H1 (cell line): Measurements from ENCODE around the gene ZNF532. TPM values are rescaled to one million over a fixed set of nuclear protein-coding genes. Genes with fewer than 3 reads are reported as not detected.

Experiments
- CTCF ChIA-PET: fragments of 300-600 bp; sonication (Branson Sonifier 250); formaldehyde crosslinking; loops from one replicate; lab custom pipeline; 2021; ENCODE audit not compliant: partially characterized antibody; lab: Charles Lee
- POLR2A ChIA-PET: fragments of 300-600 bp; sonication (Branson Sonifier 250); formaldehyde crosslinking; loops from one replicate; lab custom pipeline; 2021; ENCODE audit warnings: inconsistent platforms; ENCODE audit not compliant: partially characterized antibody; lab: Charles Lee
- DNase-seq, 2 experiments: peaks; one replicate each; pipeline versions ENCODE4 v3.0.0 to v3.0.0-alpha.2; 2010 to 2022; ENCODE audit warnings: low spot score in 2 of 2, low read depth in 1 of 2, mixed read lengths in 1 of 2
- FAIRE-seq: peaks from 2 replicates; lab custom pipeline; 2011; peaks lifted over from hg19 to GRCh38; lab: Jason Lieb, UNC
- H2AFZ ChIP-seq: 2 replicates; pipeline ENCODE4 v1.8.1; 2012; ENCODE audit warnings: low read length, inconsistent platforms
- H2AK5ac ChIP-seq: 2 replicates; pipeline ENCODE4 v1.6.1; 2013; ENCODE audit warnings: low read depth, low read length
- H2BK120ac ChIP-seq: replicated peaks from 2 replicates; pipeline ENCODE3; 2013; ENCODE audit warnings: low read depth, low read length, inconsistent platforms
- H2BK12ac ChIP-seq: 2 replicates; pipeline ENCODE4 v1.6.1; 2013; ENCODE audit warnings: low read depth, low read length
- H2BK15ac ChIP-seq: 2 replicates; pipeline ENCODE4 v1.6.1; 2013; ENCODE audit warnings: low read length
- H2BK20ac ChIP-seq: 2 replicates; pipeline ENCODE4 v1.6.1; 2013; ENCODE audit warnings: low read length
- H2BK5ac ChIP-seq: 2 replicates; pipeline ENCODE4 v1.6.1; 2013; ENCODE audit warnings: low read depth, low read length
- H3K14ac ChIP-seq: 2 replicates; pipeline ENCODE4 v1.6.1; 2013; ENCODE audit warnings: inconsistent platforms; ENCODE audit not compliant: insufficient read length
- H3K18ac ChIP-seq: 2 replicates; pipeline ENCODE4 v1.6.1; 2013; ENCODE audit warnings: low read length; ENCODE audit errors: extremely low read depth
- H3K23ac ChIP-seq: 2 replicates; pipeline ENCODE4 v1.6.1; 2013; ENCODE audit warnings: inconsistent platforms; ENCODE audit not compliant: insufficient read length
- H3K23me2 ChIP-seq: 2 replicates; pipeline ENCODE4 v1.6.1; 2013; ENCODE audit warnings: low read depth, low read length
- H3K27ac ChIP-seq: 2 replicates; pipeline ENCODE4 v1.6.1; 2011; ENCODE audit warnings: low read depth, low read length, inconsistent platforms
- H3K27me3 ChIP-seq, 4 experiments: replicated peaks in 1 of 4; 1 replicate in 1 of 4; 2 replicates in 3 of 4; pipeline versions ENCODE4 v1.6.1 to v1.8.1; 2011 to 2013; ENCODE audit warnings: low read length in 3 of 4, mild to moderate bottlenecking in 3 of 4, inconsistent platforms in 2 of 4, mixed read lengths in 2 of 4, moderate library complexity in 1 of 4; ENCODE audit not compliant: control insufficient read depth in 3 of 4, insufficient read depth in 3 of 4; ENCODE audit errors: extremely low read depth in 1 of 4
- H3K36me3 ChIP-seq, 4 experiments: 2 replicates each; pipeline versions ENCODE4 v1.6.1 to v1.8.1; 2011 to 2013; ENCODE audit warnings: mild to moderate bottlenecking in 4 of 4, low read length in 3 of 4, moderate library complexity in 2 of 4, control low read depth in 1 of 4, inconsistent platforms in 1 of 4; ENCODE audit not compliant: insufficient read depth in 4 of 4, control insufficient read depth in 2 of 4
- H3K4ac ChIP-seq: replicated peaks from 2 replicates; pipeline ENCODE3; 2013; ENCODE audit warnings: low read length, low read depth, mixed read lengths, inconsistent platforms; ENCODE audit not compliant: insufficient read length
- H3K4me1 ChIP-seq, 4 experiments: replicated peaks in 1 of 4; 1 replicate in 1 of 4; 2 replicates in 3 of 4; pipeline versions ENCODE4 v1.6.1 to v1.8.1; 2011 to 2013; ENCODE audit warnings: low read length in 3 of 4, inconsistent platforms in 2 of 4, mixed read lengths in 1 of 4; ENCODE audit not compliant: insufficient read depth in 4 of 4, control insufficient read depth in 3 of 4
- H3K4me2 ChIP-seq, 2 experiments: 2 replicates each; pipeline versions ENCODE4 v1.6.1 to v1.8.1; 2011 to 2013; ENCODE audit warnings: low read depth in 2 of 2, low read length in 2 of 2, control low read depth in 1 of 2, inconsistent platforms in 1 of 2, mild to moderate bottlenecking in 1 of 2; ENCODE audit not compliant: insufficient read depth in 1 of 2
- H3K4me3 ChIP-seq, 4 experiments: fragments of 200-600, 300-600 bp in 1 of 4; sonication (generic), shearing (Covaris generic), sonication (Bioruptor Twin) in 1 of 4; 2 replicates each; pipeline versions ENCODE4 v1.5.1 to v1.8.1; 2011 to 2016; ENCODE audit warnings: low read length in 4 of 4, low read depth in 3 of 4, control low read depth in 2 of 4, inconsistent platforms in 2 of 4, mild to moderate bottlenecking in 2 of 4, mixed read lengths in 1 of 4, moderate library complexity in 1 of 4; ENCODE audit not compliant: insufficient read depth in 2 of 4; ENCODE audit errors: extremely low read depth in 1 of 4
- H3K56ac ChIP-seq: replicated peaks from 2 replicates; pipeline ENCODE3; 2013; ENCODE audit warnings: low read depth, mild to moderate bottlenecking, mixed read lengths, low read length, inconsistent platforms; ENCODE audit not compliant: insufficient read length
- H3K79me1 ChIP-seq: 2 replicates; pipeline ENCODE4 v1.6.1; 2013; ENCODE audit warnings: low read depth, low read length, control low read depth
- H3K79me2 ChIP-seq, 2 experiments: 2 replicates each; pipeline versions ENCODE4 v1.6.1 to v1.8.1; 2012 to 2013; ENCODE audit warnings: low read length in 2 of 2, mild to moderate bottlenecking in 2 of 2, inconsistent platforms in 1 of 2; ENCODE audit not compliant: insufficient read depth in 2 of 2, control insufficient read depth in 1 of 2
- H3K9ac ChIP-seq, 4 experiments: replicated peaks in 1 of 4; 1 replicate in 1 of 4; 2 replicates in 3 of 4; pipeline versions ENCODE4 v1.6.1 to v1.8.1; 2011 to 2013; ENCODE audit warnings: low read depth in 3 of 4, low read length in 3 of 4, control low read depth in 2 of 4, mild to moderate bottlenecking in 2 of 4, moderate library complexity in 2 of 4, inconsistent platforms in 1 of 4; ENCODE audit errors: extremely low read depth in 1 of 4
- H3K9me3 ChIP-seq, 2 experiments: 2 replicates each; pipeline versions ENCODE4 v1.6.1 to v1.8.1; 2012 to 2013; ENCODE audit warnings: mild to moderate bottlenecking in 2 of 2, moderate library complexity in 2 of 2, control low read depth in 1 of 2, inconsistent platforms in 1 of 2, low read depth in 1 of 2, low read length in 1 of 2, mixed read lengths in 1 of 2; ENCODE audit not compliant: insufficient read depth in 2 of 2
- H4K20me1 ChIP-seq, 2 experiments: replicated peaks in 1 of 2; 2 replicates each; pipeline versions ENCODE3 to v1.8.1; 2011 to 2013; ENCODE audit warnings: inconsistent platforms in 2 of 2, low read length in 2 of 2, mild to moderate bottlenecking in 1 of 2; ENCODE audit not compliant: insufficient read depth in 2 of 2, control insufficient read depth in 1 of 2
- H4K5ac ChIP-seq: 2 replicates; pipeline ENCODE4 v1.6.1; 2013; ENCODE audit warnings: low read length, low read depth, mixed read lengths, inconsistent platforms; ENCODE audit not compliant: insufficient read length
- H4K8ac ChIP-seq: 2 replicates; pipeline ENCODE4 v1.8.0; 2013; ENCODE audit warnings: mild to moderate bottlenecking, moderate library complexity, low read length, inconsistent platforms; ENCODE audit not compliant: insufficient read depth; ENCODE audit errors: extremely low read depth
- H4K91ac ChIP-seq: replicated peaks from 2 replicates; pipeline ENCODE3; 2013; ENCODE audit warnings: low read length, mixed read lengths, inconsistent platforms; ENCODE audit not compliant: insufficient read length
- BACH1 ChIP-seq: IDR thresholded peaks from 2 replicates; pipeline ENCODE4 v1.6.1; 2012; ENCODE audit warnings: low read length, improper control_type of control experiment
- CEBPB ChIP-seq: IDR thresholded peaks from 2 replicates; pipeline ENCODE4 v1.6.1; 2012; ENCODE audit warnings: low read depth, low read length
- GTF2F1 ChIP-seq: IDR thresholded peaks from 2 replicates; pipeline ENCODE4 v1.6.1; 2012; ENCODE audit warnings: low read depth, low read length, improper control_type of control experiment, borderline replicate concordance
- KDM4A ChIP-seq: IDR thresholded peaks from one replicate; pipeline ENCODE4 v1.7.1; 2012; ENCODE audit warnings: low read depth, mild to moderate bottlenecking, moderate library complexity, low read length, inconsistent platforms; ENCODE audit not compliant: severe bottlenecking
- NRF1 ChIP-seq: IDR thresholded peaks from 2 replicates; pipeline ENCODE4 v1.6.1; 2011; ENCODE audit warnings: mild to moderate bottlenecking, low read depth, low read length, improper control_type of control experiment
- RAD21 ChIP-seq, 2 experiments: IDR thresholded peaks in 1 of 2; conservative IDR thresholded peaks in 1 of 2; 2 replicates each; pipeline ENCODE4 v1.6.1; 2011; ENCODE audit warnings: low read depth in 2 of 2, low read length in 2 of 2, improper control_type of control experiment in 1 of 2, inconsistent platforms in 1 of 2, mild to moderate bottlenecking in 1 of 2, moderate library complexity in 1 of 2
- RBBP5 ChIP-seq: IDR thresholded peaks from 2 replicates; pipeline ENCODE4 v1.7.1; 2012; ENCODE audit warnings: low read depth, mild to moderate bottlenecking, inconsistent platforms, low read length, moderate library complexity, borderline replicate concordance
- SAP30 ChIP-seq: fragments of 300-600 bp; sonication (generic); IDR thresholded peaks from 2 replicates; pipeline ENCODE4 v1.7.1; 2012; ENCODE audit warnings: low read length, moderate library complexity, mild to moderate bottlenecking, inconsistent platforms; ENCODE audit not compliant: insufficient read depth, insufficient replicate concordance
- YY1 ChIP-seq: IDR thresholded peaks from 2 replicates; pipeline ENCODE4 v1.6.1; 2011; ENCODE audit warnings: low read depth, mild to moderate bottlenecking, low read length
- WGBS, 2 experiments: shearing (Covaris generic) in 1 of 2; methylation state at CpG; one replicate each; pipeline versions ENCODE4 v1.1.6 to v1.1.7; 2013 to 2015; ENCODE audit warnings: low lambda C conversion rate in 2 of 2, mixed read lengths in 2 of 2, inconsistent platforms in 1 of 2, low coverage in 1 of 2, missing lambda C conversion rate in 1 of 2; ENCODE audit not compliant: insufficient replicate concordance in 2 of 2, insufficient coverage in 1 of 2, insufficient read length in 1 of 2; ENCODE audit errors: extremely low coverage in 1 of 2, missing lambda C conversion rate in 1 of 2; 5-methylcytosine and 5-hydroxymethylcytosine counted together
- polyA plus RNA-seq, 7 experiments: library from polyadenylated mRNA; depleted of rRNA in 3 of 7; stranded (reverse) in 5 of 7; unstranded in 2 of 7; fragments of >200 nt in 5 of 7; fragments of 200-250 nt in 2 of 7; gene quantifications; 1 replicate in 5 of 7; 2 replicates in 1 of 7; 4 replicates in 1 of 7; pipeline versions ENCODE4 v1.2.1 to v1.2.3, GENCODE V29; 2011 to 2013; ENCODE audit warnings: missing spikeins in 2 of 7, mixed read lengths in 2 of 7
- total RNA-seq: library from RNA; stranded (reverse); fragmentation: NEBNext Ultra II Directional; extraction: Animal tissue kit (Norgen Biotek cat#: 25700); gene quantifications from 2 replicates; pipeline ENCODE4 v1.2.1, GENCODE V29; 2021
- TF ChIP-seq, protein P1 (sequence below): IDR thresholded peaks from 2 replicates; pipeline ENCODE4 v1.6.1; 2012; ENCODE audit warnings: low read length, inconsistent platforms

Gene ZNF532
- total and polyA plus RNA-seq, 2 of the 8 experiments (the other 6 are each of a cell fraction or from before 2014, with no cell fraction given), result 143 to 240 TPM

DNA sequence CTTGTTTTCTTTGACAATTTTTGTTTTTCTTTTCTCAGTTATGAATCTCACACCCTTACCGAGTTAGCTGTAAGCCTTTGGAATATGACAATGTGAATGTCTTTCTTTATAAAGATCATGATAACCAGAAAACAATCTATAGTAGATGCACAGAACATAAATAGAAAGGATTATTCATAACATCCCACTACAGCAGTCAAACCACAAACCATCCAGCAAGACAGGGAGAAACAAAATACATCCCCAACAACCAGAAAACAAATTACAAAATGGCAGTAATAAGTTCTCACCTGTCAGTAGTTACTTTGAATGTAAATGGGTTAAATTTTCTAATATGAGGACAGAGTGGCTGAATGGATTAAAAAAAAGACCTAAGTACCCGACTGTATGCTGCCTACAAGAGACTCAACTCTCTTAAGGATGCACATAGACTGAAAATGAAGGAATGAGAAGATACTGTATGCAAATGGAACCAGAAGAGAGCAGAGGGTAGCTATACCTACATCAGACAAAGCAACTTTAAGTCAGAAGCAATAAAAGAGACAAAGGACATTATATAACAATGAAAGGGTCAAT, 124.6 kb downstream of the ZNF532 start:
- Histone ChIP-seq H3K79me1 (no peaks in the 10 kb centered on the region), H4K91ac (no peak overlapping the region), H2AK5ac (no peak overlapping the region), H2AFZ (no peak overlapping the region), H3K4me3 (no peak overlapping the region), H3K79me2 (no peaks in the 10 kb centered on the region), H2BK5ac (no peak overlapping the region), H3K4ac (no peak overlapping the region), H3K9me3 (no peaks in the 10 kb centered on the region), H3K27me3 (peaks cover 0 to 3% (median under 1%) of the 10 kb centered on the region in 4 experiments; a peak in 1 of 7 replicates), H4K5ac (no peak overlapping the region), H2BK20ac (no peak overlapping the region), H2BK120ac (no peak overlapping the region), H3K18ac (no peak overlapping the region), H2BK15ac (no peak overlapping the region), H3K14ac (no peak overlapping the region), H3K36me3 (peaks cover 0 to 3% (median under 1%) of the 10 kb centered on the region in 4 experiments; a peak in 3 of 8 replicates), H3K23me2 (no peaks in the 10 kb centered on the region), H3K23ac (no peak overlapping the region), H3K56ac (no peak overlapping the region), H3K9ac (no peak overlapping the region), H3K27ac (no peak overlapping the region), H4K20me1 (peaks cover 0 to 2% of the 10 kb centered on the region in 2 experiments), H3K4me1 (no peaks in the 10 kb centered on the region; a peak in 1 of 7 replicates), H2BK12ac (no peak overlapping the region), H4K8ac (no peak overlapping the region), H3K4me2 (no peak overlapping the region)
- POLR2A ChIA-PET, result interaction anchor here (1.1 kb wide), 1 partner anchor 13 kb away, joined by 3 read pairs; no protein-coding TSS in a partner anchor
- FAIRE-seq (no peak), DNase-seq (no peak)
- WGBS, 2 experiments, result 79% methylated on average over 2 of the region's 2 CpGs; no CpG with 5 or more reads in 1 of the 2 experiments
- CTCF ChIA-PET, result interaction anchor here (0.9 to 1.4 kb wide), 5 partner anchors 21 to 221 kb away, joined by 3 to 4 read pairs (median 4); no protein-coding TSS in a partner anchor
- TF ChIP-seq SAP30, result no peak
- no peak for TF ChIP-seq GTF2F1
- TF ChIP-seq YY1, result no peak
- no peak for TF ChIP-seq RBBP5
- TF ChIP-seq, protein P1, sequence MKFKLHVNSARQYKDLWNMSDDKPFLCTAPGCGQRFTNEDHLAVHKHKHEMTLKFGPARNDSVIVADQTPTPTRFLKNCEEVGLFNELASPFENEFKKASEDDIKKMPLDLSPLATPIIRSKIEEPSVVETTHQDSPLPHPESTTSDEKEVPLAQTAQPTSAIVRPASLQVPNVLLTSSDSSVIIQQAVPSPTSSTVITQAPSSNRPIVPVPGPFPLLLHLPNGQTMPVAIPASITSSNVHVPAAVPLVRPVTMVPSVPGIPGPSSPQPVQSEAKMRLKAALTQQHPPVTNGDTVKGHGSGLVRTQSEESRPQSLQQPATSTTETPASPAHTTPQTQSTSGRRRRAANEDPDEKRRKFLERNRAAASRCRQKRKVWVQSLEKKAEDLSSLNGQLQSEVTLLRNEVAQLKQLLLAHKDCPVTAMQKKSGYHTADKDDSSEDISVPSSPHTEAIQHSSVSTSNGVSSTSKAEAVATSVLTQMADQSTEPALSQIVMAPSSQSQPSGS, result no peak
- no peak for TF ChIP-seq RAD21 (IDR thresholded peaks at IDR 0.05 in 1 of 2, conservative IDR thresholded peaks at IDR 0.05 in 1 of 2; ENCODE audit: low read depth in 2 of 2, low read length in 2 of 2)
- no peak for TF ChIP-seq CEBPB
- no peak for TF ChIP-seq NRF1
- TF ChIP-seq BACH1, result no peak
- no peak for TF ChIP-seq KDM4A
